GM23248 (cell line): ENCODE measurements around the gene ADGRL2. TPM values are rescaled to one million over a fixed set of nuclear protein-coding genes. Genes with fewer than 3 reads are reported as not detected.

Experiments
- DNase-seq: peaks from one replicate; pipeline ENCODE4 v3.0.0-alpha.2; 2015
- H2AFZ ChIP-seq: fragments of 200-600 bp; sonication (generic); 2 replicates; pipeline ENCODE4 v1.6.1; 2016; ENCODE audit warnings: antibody characterized with exemption
- H3F3A ChIP-seq: fragments of 200-600 bp; sonication (generic); 2 replicates; pipeline ENCODE4 v1.6.1; 2016; ENCODE audit warnings: mild to moderate bottlenecking, antibody characterized with exemption, mixed run types; ENCODE audit not compliant: insufficient read depth
- H3K27ac ChIP-seq: fragments of 200-600 bp; sonication (generic); 2 replicates; pipeline ENCODE4 v1.5.1; 2016; ENCODE audit warnings: mild to moderate bottlenecking
- H3K27me3 ChIP-seq: fragments of 200-600 bp; sonication (generic); replicated peaks from 2 replicates; pipeline ENCODE4 v1.6.1; 2016; ENCODE audit warnings: mild to moderate bottlenecking; ENCODE audit not compliant: insufficient read depth
- H3K36me3 ChIP-seq: fragments of 200-600 bp; sonication (generic); 2 replicates; pipeline ENCODE4 v1.6.1; 2016; ENCODE audit warnings: low read depth, mild to moderate bottlenecking
- H3K4me1 ChIP-seq: fragments of 200-600 bp; sonication (generic); 2 replicates; pipeline ENCODE4 v1.6.1; 2016; ENCODE audit warnings: mild to moderate bottlenecking; ENCODE audit not compliant: insufficient read depth
- H3K4me2 ChIP-seq: fragments of 200-600 bp; sonication (generic); one replicate; pipeline ENCODE4 v1.6.1; 2016; ENCODE audit warnings: mild to moderate bottlenecking; ENCODE audit not compliant: unreplicated experiment
- H3K4me3 ChIP-seq: fragments of 200-600 bp; sonication (generic); 2 replicates; pipeline ENCODE4 v1.5.1; 2016; ENCODE audit warnings: mild to moderate bottlenecking
- H3K79me2 ChIP-seq: fragments of 200-600 bp; sonication (generic); 2 replicates; pipeline ENCODE4 v1.6.1; 2016; ENCODE audit warnings: mild to moderate bottlenecking; ENCODE audit not compliant: insufficient read depth
- H3K9ac ChIP-seq: fragments of 200-600 bp; sonication (generic); 2 replicates; pipeline ENCODE4 v1.6.1; 2016; ENCODE audit warnings: mild to moderate bottlenecking
- H3K9me2 ChIP-seq: fragments of 200-600 bp; sonication (generic); 2 replicates; pipeline ENCODE4 v1.6.1; 2016; ENCODE audit warnings: mixed run types, mild to moderate bottlenecking, moderate library complexity; ENCODE audit not compliant: insufficient read depth
- H3K9me3 ChIP-seq: fragments of 200-600 bp; sonication (generic); one replicate; pipeline ENCODE4 v1.6.1; 2017; ENCODE audit warnings: low read depth
- H4K20me1 ChIP-seq: fragments of 200-600 bp; sonication (generic); 2 replicates; pipeline ENCODE4 v1.6.0; 2016; ENCODE audit not compliant: insufficient read depth
- EZH2 ChIP-seq: fragments of 200-600 bp; sonication (generic); IDR thresholded peaks from 2 replicates; pipeline ENCODE4 v1.6.1; 2018; ENCODE audit warnings: antibody characterized with exemption, mild to moderate bottlenecking; ENCODE audit not compliant: insufficient read depth, poor library complexity, severe bottlenecking
- EZH2phosphoT487 ChIP-seq: fragments of 200-600 bp; sonication (generic); IDR thresholded peaks from 2 replicates; pipeline ENCODE4 v1.6.1; 2018; ENCODE audit warnings: antibody characterized with exemption, moderate library complexity, mild to moderate bottlenecking, low read depth; ENCODE audit not compliant: insufficient read depth
- WGBS, 2 experiments: methylation state at CpG; one replicate each; pipeline ENCODE4 v1.1.6; 2015 to 2017; ENCODE audit warnings: low lambda C conversion rate in 2 of 2, low coverage in 1 of 2; ENCODE audit errors: missing lambda C conversion rate in 2 of 2; 5-methylcytosine and 5-hydroxymethylcytosine counted together
- in situ Hi-C: fragments of 300-500 bp; cut with MboI; formaldehyde crosslinking; loops from 2 replicates; pipeline ENCODE4 v1.15.0; 2020
- polyA plus RNA-seq: library from polyadenylated mRNA; unstranded; fragments of >200 nt; fragmentation: Nextera tagmentation; extraction: Ambion mirVana; gene quantifications from 2 replicates; pipeline ENCODE4 v1.2.1, GENCODE V29; 2016
- total RNA-seq: library from RNA; depleted of rRNA; stranded (reverse); fragments of >200 nt; shearing (Covaris generic); gene quantifications from 2 replicates; pipeline ENCODE4 v1.2.3, GENCODE V29; 2014

Gene ADGRL2
- total and polyA plus RNA-seq, 2 experiments from 2014 or later: 12.3 to 41.6 TPM

GRCh38 chr1:81803431-81804110 is 2.8 kb downstream of the ADGRL2 start:
- Histone ChIP-seq H3K79me2 (peaks cover 66% of the 10 kb centered on the region), H3K9me3 (no peaks in the 10 kb centered on the region), H3K9me2 (no peaks in the 10 kb centered on the region), H3F3A (peaks cover 24% of the 10 kb centered on the region), H3K4me3 (peak overlapping the region; percentile 83), H2AFZ (peak overlapping the region; percentile 92), H3K27ac (no peak overlapping the region), H3K27me3 (no peaks in the 10 kb centered on the region), H4K20me1 (no peaks in the 10 kb centered on the region; the same call in 1 of the 2 replicates), H3K4me2 (peak overlapping the region; percentile 94), H3K4me1 (peaks cover 16% of the 10 kb centered on the region), H3K36me3 (no peaks in the 10 kb centered on the region), H3K9ac (peak overlapping the region; percentile 85)
- no peak for TF ChIP-seq EZH2phosphoT487
- no peak for TF ChIP-seq EZH2
- DNase-seq: peak; percentile 60
- 2% methylated on average over 15 of the region's 15 CpGs for WGBS, 2 experiments
- in situ Hi-C loops: no loop called here

- Histone ChIP-seq H4K20me1 (no peaks in the 10 kb centered on the region; the same call in 1 of the 2 replicates), H3K9me3 (no peaks in the 10 kb centered on the region), H3K27me3 (no peaks in the 10 kb centered on the region), H3K4me3 (peak overlapping the region; percentile 83), H3K9me2 (no peaks in the 10 kb centered on the region), H2AFZ (peak overlapping the region; percentile 92), H3K4me1 (peaks cover 15% of the 10 kb centered on the region), H3F3A (peaks cover 21% of the 10 kb centered on the region), H3K27ac (no peak overlapping the region), H3K4me2 (peak overlapping the region; percentile 94), H3K36me3 (no peaks in the 10 kb centered on the region), H3K9ac (no peak overlapping the region), H3K79me2 (peaks cover 73% of the 10 kb centered on the region)
- in situ Hi-C loops: no loop called here
- DNase-seq: peak; percentile 8
- 60% methylated on average over 2 of the region's 2 CpGs for WGBS, 2 experiments
- TF ChIP-seq EZH2phosphoT487: no peak
- TF ChIP-seq EZH2: no peak
Observed at GRCh38 chr1:81804312-81804711, 3.6 kb downstream of the ADGRL2 start.

GRCh38 chr1:81805537-81806431 is 5.0 kb downstream of the ADGRL2 start:
- no peak for DNase-seq

GRCh38 chr1:81806432-81806770 is 5.7 kb downstream of the ADGRL2 start:
- in situ Hi-C loops: no loop called here

More at GRCh38 chr1:81805537-81806431, 5.0 kb downstream of the ADGRL2 start:
- Histone ChIP-seq H4K20me1 (no peaks in the 10 kb centered on the region; the same call in 1 of the 2 replicates), H3K27me3 (no peaks in the 10 kb centered on the region), H3K4me2 (no peak overlapping the region), H3K9me3 (no peaks in the 10 kb centered on the region), H3K79me2 (peaks cover 88% of the 10 kb centered on the region), H3K4me1 (peaks cover 11% of the 10 kb centered on the region), H3K9me2 (no peaks in the 10 kb centered on the region), H3K9ac (no peak overlapping the region), H3F3A (peaks cover 13% of the 10 kb centered on the region; the same call in 1 of the 2 replicates), H3K4me3 (no peak overlapping the region), H3K27ac (no peak overlapping the region), H3K36me3 (no peaks in the 10 kb centered on the region), H2AFZ (0 out of 2 replicates have a peak overlapping the region, but pooled peaks have one; percentile 15)
- TF ChIP-seq EZH2phosphoT487 (no peak), EZH2 (no peak)
- in situ Hi-C loops: no loop called here
- 63 to 78% methylated on average over 2 of the region's 2 CpGs for WGBS, 2 experiments

More at GRCh38 chr1:81806432-81806770, 5.7 kb downstream of the ADGRL2 start:
- Histone ChIP-seq H2AFZ (no peak overlapping the region), H3K27me3 (no peaks in the 10 kb centered on the region), H3F3A (peaks cover 13% of the 10 kb centered on the region; the same call in 1 of the 2 replicates), H3K9me2 (no peaks in the 10 kb centered on the region), H3K36me3 (no peaks in the 10 kb centered on the region), H3K4me2 (no peak overlapping the region), H3K9me3 (no peaks in the 10 kb centered on the region), H3K79me2 (peaks cover 94% of the 10 kb centered on the region), H4K20me1 (no peaks in the 10 kb centered on the region; the same call in 1 of the 2 replicates), H3K4me3 (no peak overlapping the region), H3K4me1 (peaks cover 11% of the 10 kb centered on the region), H3K27ac (no peak overlapping the region), H3K9ac (no peak overlapping the region)
- WGBS, 2 experiments: 92 to 97% methylated on average over 2 of the region's 2 CpGs
- no peak for TF ChIP-seq EZH2phosphoT487
- no peak for TF ChIP-seq EZH2
- DNase-seq: no peak
